ENCODE data around the gene S100A6.
"Not testable (repeated sequence)": the region's sequence is repeated elsewhere in the genome, so short reads cannot be mapped to it uniquely, and the experiment has no call there.

The S100A6 gene

DNA sequence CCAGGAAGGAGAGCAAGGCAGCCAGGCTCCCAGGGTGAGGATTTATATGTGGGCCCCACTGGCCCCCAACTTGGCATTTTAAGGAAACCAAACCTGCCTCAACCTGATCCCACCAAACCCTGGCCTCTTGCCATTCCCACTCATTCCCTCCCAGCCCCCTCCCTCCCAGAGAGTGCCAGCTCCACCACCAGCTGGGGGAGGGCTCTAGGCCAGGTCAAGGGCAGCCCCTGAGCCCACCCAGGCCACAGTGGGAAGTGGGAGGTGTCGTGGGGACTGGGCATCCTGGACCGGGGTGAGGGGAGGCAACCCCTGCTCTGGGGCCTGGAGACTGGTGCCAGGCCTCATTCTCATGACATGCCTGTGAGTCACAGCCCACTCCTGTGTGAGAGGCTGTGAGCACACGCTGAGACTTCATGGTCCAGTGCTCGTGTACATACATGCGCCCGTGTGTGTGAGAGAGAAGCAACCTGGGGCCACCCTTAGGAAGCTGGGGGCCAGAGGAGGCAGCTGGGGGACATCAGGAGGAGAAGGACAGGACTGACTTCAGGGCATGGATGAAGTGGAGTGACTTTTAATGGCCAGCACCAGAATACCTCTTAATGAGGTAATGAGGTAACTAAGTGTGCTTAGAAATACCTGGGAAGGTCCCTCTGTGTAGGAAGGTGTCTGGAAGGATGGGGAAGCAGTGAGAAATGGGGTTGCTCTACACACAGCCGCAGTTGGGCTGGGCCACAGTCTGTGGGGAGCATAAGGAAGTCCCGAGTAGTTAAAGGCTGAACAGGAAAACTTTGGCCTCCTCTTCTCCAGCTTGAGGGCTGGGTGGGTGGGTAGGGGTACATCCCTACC is 30.0 kb upstream of the S100A6 start, which contains the start of gene S100A2:
TSS of gene S100A2 (minus strand) at position 316 of the 846 bp plus-strand sequence. CDS start 1,967 bp downstream, outside the sequence.
- peak within 1 kb of the TSS; percentile 23 for H3K4me3 ChIP-seq (ENCODE audit: low read depth, low read length)
- POLR2A ChIA-PET = interaction anchor here (0.6 to 4.3 kb wide), 11 partner anchors 11 to 194 kb away, joined by 3 to 119 read pairs (median 5); partner anchors contain the start of genes CHTOP, S100A4, S100A5 and S100A6
- CTCF ChIA-PET = interaction anchor here (0.8 to 8.3 kb wide), 10 partner anchors 11 to 62 kb away, joined by 3 to 97 read pairs (median 5); partner anchors contain the start of genes S100A1, S100A13, S100A3 and S100A4

DNA sequence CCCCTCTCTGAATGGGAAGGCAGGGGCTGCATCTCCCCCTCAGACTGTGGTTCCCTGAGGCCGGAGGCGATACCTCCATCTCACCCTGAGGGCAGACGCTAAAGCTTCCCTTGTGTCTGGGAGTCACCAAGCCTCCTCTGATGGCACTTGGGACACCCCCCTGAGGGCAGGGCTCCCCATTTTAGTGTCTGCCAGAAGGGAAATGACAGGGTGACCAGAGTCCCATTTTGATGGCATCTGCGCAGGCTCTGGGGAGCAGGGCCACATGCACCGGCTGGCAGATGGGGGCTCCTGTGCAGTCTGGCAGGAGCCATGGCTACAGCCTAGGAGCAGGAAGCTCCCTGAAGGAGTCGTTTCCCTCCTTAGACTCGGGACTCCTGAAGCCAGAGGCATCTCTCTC is 28.2 kb upstream of the S100A6 start:
- no peak overlapping the region for H3K4me3 ChIP-seq (ENCODE audit: low read depth, low read length)
- TF ChIP-seq, protein P1, sequence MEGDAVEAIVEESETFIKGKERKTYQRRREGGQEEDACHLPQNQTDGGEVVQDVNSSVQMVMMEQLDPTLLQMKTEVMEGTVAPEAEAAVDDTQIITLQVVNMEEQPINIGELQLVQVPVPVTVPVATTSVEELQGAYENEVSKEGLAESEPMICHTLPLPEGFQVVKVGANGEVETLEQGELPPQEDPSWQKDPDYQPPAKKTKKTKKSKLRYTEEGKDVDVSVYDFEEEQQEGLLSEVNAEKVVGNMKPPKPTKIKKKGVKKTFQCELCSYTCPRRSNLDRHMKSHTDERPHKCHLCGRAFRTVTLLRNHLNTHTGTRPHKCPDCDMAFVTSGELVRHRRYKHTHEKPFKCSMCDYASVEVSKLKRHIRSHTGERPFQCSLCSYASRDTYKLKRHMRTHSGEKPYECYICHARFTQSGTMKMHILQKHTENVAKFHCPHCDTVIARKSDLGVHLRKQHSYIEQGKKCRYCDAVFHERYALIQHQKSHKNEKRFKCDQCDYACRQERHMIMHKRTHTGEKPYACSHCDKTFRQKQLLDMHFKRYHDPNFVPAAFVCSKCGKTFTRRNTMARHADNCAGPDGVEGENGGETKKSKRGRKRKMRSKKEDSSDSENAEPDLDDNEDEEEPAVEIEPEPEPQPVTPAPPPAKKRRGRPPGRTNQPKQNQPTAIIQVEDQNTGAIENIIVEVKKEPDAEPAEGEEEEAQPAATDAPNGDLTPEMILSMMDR (IDR thresholded peaks at IDR 0.05; ENCODE audit: insufficient read depth, low read length, missing control alignments) = no peak
- POLR2A ChIA-PET = interaction anchor here (3.5 to 4.3 kb wide), 2 partner anchors 19 to 30 kb away, joined by 28 to 119 read pairs; partner anchors contain the start of genes S100A4 and S100A6
- DNase-seq (ENCODE audit: low read depth, low spot score) = no peak
- CTCF ChIA-PET = interaction anchor here (1.2 to 8.3 kb wide), 9 partner anchors 8 to 70 kb away, joined by 3 to 97 read pairs (median 10); partner anchors contain the start of genes CHTOP, S100A3 and S100A6

More for the DNA sequence above, 30.0 kb upstream of the S100A6 start, which contains the start of gene S100A2:
- TF ChIP-seq, protein P1 (IDR thresholded peaks at IDR 0.05; ENCODE audit: insufficient read depth, low read length, missing control alignments) = no peak
- peak; percentile 79 for DNase-seq (ENCODE audit: low read depth, low spot score)

DNA sequence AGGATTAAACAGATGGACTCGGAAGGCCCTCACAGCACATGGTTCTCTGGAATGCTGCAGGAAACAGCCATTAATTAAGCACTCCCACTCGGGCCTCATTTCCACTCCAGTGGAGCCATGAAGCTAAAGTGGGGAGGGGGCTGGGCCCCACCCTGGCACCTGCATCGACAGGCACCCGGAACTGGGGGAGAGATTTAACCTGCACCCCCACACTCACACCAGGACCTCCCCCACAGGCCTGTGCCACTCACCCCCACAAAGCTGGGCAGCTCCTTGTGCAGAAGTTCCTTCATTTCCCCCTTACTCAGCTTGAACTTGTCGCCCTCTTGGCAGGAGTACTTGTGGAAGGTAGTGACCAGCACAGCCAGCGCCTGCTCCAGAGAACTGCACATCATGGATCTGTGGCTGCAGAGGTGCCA is 27.7 kb upstream of the S100A6 start:
- DNase-seq (ENCODE audit: low read depth, low spot score) = no peak
- ChIA-PET CTCF (interaction anchor here (1.6 to 8.3 kb wide), 8 partner anchors 9 to 56 kb away, joined by 4 to 97 read pairs (median 18); partner anchors contain the start of genes S100A3 and S100A6), POLR2A (interaction anchor here (3.5 to 4.3 kb wide), 2 partner anchors 18 to 30 kb away, joined by 28 to 119 read pairs; partner anchors contain the start of genes S100A4 and S100A6)
- TF ChIP-seq, protein P1 (IDR thresholded peaks at IDR 0.05; ENCODE audit: insufficient read depth, low read length, missing control alignments) = no peak
- H3K4me3 ChIP-seq (ENCODE audit: low read depth, low read length) = no peak overlapping the region

- not testable (repeated sequence) for H3K4me3 ChIP-seq (ENCODE audit: low read depth, low read length); DNase-seq (ENCODE audit: low read depth, low spot score)
- ChIA-PET CTCF (interaction anchor here (3.6 to 8.3 kb wide), 5 partner anchors 10 to 51 kb away, joined by 10 to 97 read pairs (median 51); partner anchors contain the start of genes S100A3 and S100A6), POLR2A (interaction anchor here (1.3 kb wide), 1 partner anchor 27 kb away, joined by 4 read pairs; the partner anchor contains the start of gene S100A6)
Observed at GRCh38 chr1:153562021-153562420, 26.2 kb upstream of the S100A6 start.

GRCh38 chr1:153561466-153561985 is 25.7 kb upstream of the S100A6 start:
- no peak for DNase-seq (ENCODE audit: low read depth, low spot score)
- TF ChIP-seq, protein P1 (IDR thresholded peaks at IDR 0.05; ENCODE audit: insufficient read depth, low read length, missing control alignments) = no peak
- no peak overlapping the region for H3K4me3 ChIP-seq (ENCODE audit: low read depth, low read length)
- POLR2A ChIA-PET = interaction anchor here (1.3 kb wide), 1 partner anchor 26 kb away, joined by 4 read pairs; the partner anchor contains the start of gene S100A6
- CTCF ChIA-PET = interaction anchor here (1.4 to 8.3 kb wide), 6 partner anchors 10 to 66 kb away, joined by 3 to 97 read pairs (median 38); partner anchors contain the start of genes S100A13, S100A3 and S100A6

DNA sequence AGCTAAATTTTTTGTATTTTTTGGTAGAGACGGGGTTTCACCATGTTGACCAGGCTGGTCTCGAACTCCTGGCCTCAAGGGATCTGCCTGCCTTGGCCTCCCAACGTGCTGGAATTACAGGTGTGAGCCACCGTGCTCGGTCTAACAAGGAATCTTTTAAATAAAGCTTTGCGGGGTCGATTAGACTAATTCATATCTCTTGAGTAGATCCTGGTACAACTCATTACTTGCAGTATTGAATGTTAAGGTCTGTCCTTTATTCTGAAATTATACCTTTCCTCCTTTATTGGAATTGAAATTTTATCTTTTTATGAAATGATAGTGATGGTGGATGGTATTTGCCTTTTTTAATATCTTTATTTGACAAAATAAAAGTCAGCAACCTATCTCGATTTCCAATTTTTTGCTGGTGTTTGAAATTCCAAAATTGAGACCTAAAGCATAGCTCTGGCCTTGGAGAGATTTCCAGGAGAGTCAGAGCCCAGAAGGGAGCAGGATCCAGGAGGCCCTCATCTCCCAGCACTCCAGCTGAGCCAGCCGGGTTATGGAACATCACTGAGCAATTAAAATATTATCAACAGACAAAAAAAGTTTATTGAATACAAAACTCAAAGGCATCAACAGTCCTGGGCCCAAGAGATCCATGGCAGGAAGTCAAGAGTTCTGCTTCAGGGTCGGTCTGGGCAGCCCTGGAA is 25.1 kb upstream of the S100A6 start:
- no peak for DNase-seq (ENCODE audit: low read depth, low spot score)

More for the DNA sequence above, 25.1 kb upstream of the S100A6 start:
- POLR2A ChIA-PET = interaction anchor here (1.3 kb wide), 1 partner anchor 26 kb away, joined by 4 read pairs; the partner anchor contains the start of gene S100A6
- TF ChIP-seq, protein P1 (IDR thresholded peaks at IDR 0.05; ENCODE audit: insufficient read depth, low read length, missing control alignments) = no peak
- no peak overlapping the region for H3K4me3 ChIP-seq (ENCODE audit: low read depth, low read length)
- CTCF ChIA-PET = interaction anchor here (1.4 to 8.3 kb wide), 5 partner anchors 9 to 67 kb away, joined by 3 to 97 read pairs (median 25); partner anchors contain the start of genes S100A13, S100A3 and S100A6

All from AG04449 (cell line).